ENCODE measurements around the gene RSPH6A.

DNA sequence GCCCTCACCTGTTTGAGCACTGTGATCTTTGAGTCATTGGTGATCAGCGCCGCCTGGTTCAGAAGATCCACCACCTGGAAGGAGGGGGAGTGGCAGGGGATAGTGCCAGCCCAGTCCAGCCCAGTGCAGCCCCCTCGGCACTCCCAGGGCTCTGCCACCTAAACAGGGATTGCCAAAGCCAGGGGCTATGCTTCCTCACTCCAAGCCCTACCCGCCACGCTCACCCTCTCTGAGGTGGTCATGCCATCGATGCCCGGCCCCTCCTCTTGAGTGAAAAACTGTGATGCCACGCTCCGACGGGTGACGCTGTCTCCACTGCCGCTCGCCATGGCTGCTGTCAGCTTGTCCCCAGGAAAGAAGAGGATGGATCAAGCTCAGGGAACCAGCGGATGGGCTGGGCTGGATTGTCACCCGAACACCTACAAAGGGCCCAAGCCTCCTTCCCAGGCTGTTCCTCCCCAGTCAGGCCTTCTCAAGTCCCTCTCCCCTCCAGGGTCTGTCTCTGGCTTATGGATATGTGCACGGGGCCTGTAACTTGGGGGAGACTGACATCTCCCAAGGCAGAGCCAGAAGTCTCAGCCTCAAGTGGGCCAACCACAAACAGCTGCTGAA is 39.2 kb upstream of the RSPH6A start:
- TF ChIP-seq, protein P1, sequence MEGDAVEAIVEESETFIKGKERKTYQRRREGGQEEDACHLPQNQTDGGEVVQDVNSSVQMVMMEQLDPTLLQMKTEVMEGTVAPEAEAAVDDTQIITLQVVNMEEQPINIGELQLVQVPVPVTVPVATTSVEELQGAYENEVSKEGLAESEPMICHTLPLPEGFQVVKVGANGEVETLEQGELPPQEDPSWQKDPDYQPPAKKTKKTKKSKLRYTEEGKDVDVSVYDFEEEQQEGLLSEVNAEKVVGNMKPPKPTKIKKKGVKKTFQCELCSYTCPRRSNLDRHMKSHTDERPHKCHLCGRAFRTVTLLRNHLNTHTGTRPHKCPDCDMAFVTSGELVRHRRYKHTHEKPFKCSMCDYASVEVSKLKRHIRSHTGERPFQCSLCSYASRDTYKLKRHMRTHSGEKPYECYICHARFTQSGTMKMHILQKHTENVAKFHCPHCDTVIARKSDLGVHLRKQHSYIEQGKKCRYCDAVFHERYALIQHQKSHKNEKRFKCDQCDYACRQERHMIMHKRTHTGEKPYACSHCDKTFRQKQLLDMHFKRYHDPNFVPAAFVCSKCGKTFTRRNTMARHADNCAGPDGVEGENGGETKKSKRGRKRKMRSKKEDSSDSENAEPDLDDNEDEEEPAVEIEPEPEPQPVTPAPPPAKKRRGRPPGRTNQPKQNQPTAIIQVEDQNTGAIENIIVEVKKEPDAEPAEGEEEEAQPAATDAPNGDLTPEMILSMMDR (IDR thresholded peaks at IDR 0.05): no peak
- TF ChIP-seq POLR2AphosphoS5 (IDR thresholded peaks at IDR 0.05) (no peak), POLR2A (IDR thresholded peaks at IDR 0.05) (no peak), EP300 (IDR thresholded peaks at IDR 0.05) (no peak)

All from gastroesophageal sphincter (tissue), 3 donors.